SK-N-SH treated with all-trans-retinoic acid at 6 μM for 48 hours (cell line): ENCODE measurements around the gene RAB13.

Source experiments
- BACH2 ChIP-seq: fragments of 250-450 bp; sonication (Bioruptor Pico); IDR thresholded peaks from 2 replicates; pipeline ENCODE4 v1.9.0; 2021; ENCODE audit warnings: mild to moderate bottlenecking, borderline replicate concordance
- PATZ1 ChIP-seq: fragments of 250-450 bp; sonication (Bioruptor Pico); IDR thresholded peaks from 2 replicates; pipeline ENCODE4 v1.8.0; 2020; ENCODE audit warnings: mild to moderate bottlenecking, moderate library complexity, borderline replicate concordance
- ZNF8 ChIP-seq: fragments of 450-650 bp; formaldehyde crosslinking; IDR thresholded peaks from 2 replicates; pipeline ENCODE4 v1.5.0; 2020; ENCODE audit warnings: mild to moderate bottlenecking, moderate library complexity

- TF ChIP-seq PATZ1 (peak; percentile 27; the same call in 1 of the 2 replicates), BACH2 (CRISPR knock-in tag) (no peak), ZNF8 (CRISPR knock-in tag) (no peak)
These were observed 4.5 kb upstream of the RAB13 start, which contains the start of gene RPS27 for GRCh38 chr1:153990468-153991150.
